PC-3 (cell line): ENCODE measurements around the gene DDX42.

ENCODE experiments used
- EZH2 ChIP-seq: fragments of 300-600 bp; sonication (generic); IDR thresholded peaks from one replicate; pipeline ENCODE4 v1.6.1; 2017; ENCODE audit warnings: antibody characterized with exemption, mild to moderate bottlenecking, low read length; ENCODE audit not compliant: unreplicated experiment
- EZH2phosphoT487 ChIP-seq: fragments of 300-600 bp; sonication (generic); IDR thresholded peaks from 2 replicates; pipeline ENCODE4 v1.6.1; 2018; ENCODE audit warnings: mild to moderate bottlenecking, antibody characterized with exemption, low read length, borderline replicate concordance
- TF ChIP-seq, protein P1 (sequence below): fragments of 300-600 bp; sonication (generic); conservative IDR thresholded peaks from 2 replicates; pipeline ENCODE4 v1.5.1; 2017; ENCODE audit warnings: antibody characterized with exemption, low read depth, mild to moderate bottlenecking, low read length

DNA sequence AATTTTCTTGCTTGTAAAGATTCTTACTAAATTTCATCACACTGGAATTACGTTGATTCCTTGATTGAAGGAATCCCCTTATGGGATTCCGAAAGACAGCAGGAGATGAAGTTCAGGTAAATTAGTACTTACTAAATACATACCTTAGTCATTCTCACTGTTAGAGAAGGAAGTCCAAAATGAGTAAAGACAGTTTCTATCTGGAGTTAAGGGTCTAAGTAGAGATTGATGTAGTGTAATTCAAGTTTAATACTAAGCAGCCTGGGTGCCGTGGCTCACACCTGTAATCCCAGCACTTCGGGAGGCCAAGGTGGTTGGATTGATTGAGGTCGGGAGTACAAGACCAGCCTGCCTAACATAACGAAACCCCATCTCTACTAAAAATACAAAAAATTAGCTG lies 9.6 kb downstream of the DDX42 start:
- TF ChIP-seq, protein P1, sequence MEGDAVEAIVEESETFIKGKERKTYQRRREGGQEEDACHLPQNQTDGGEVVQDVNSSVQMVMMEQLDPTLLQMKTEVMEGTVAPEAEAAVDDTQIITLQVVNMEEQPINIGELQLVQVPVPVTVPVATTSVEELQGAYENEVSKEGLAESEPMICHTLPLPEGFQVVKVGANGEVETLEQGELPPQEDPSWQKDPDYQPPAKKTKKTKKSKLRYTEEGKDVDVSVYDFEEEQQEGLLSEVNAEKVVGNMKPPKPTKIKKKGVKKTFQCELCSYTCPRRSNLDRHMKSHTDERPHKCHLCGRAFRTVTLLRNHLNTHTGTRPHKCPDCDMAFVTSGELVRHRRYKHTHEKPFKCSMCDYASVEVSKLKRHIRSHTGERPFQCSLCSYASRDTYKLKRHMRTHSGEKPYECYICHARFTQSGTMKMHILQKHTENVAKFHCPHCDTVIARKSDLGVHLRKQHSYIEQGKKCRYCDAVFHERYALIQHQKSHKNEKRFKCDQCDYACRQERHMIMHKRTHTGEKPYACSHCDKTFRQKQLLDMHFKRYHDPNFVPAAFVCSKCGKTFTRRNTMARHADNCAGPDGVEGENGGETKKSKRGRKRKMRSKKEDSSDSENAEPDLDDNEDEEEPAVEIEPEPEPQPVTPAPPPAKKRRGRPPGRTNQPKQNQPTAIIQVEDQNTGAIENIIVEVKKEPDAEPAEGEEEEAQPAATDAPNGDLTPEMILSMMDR, result no peak
- TF ChIP-seq EZH2 (no peak), EZH2phosphoT487 (no peak)
